ENCODE results near the gene CD274. TPM values are rescaled to one million over a fixed set of nuclear protein-coding genes. Genes with fewer than 3 reads are reported as not detected.

Gene CD274
- total RNA-seq (2021) (0.05 to 0.42 TPM (median 0.21 TPM) in 3 replicates), Bru-seq, nascent RNA (percentile 23 among the genes with signal in this experiment)
- long read RNA-seq, experiment 1, result 0 reads
- long read RNA-seq, experiment 2, result 0 reads
- long read RNA-seq, experiment 3, result 0 reads

GRCh38 chr9:5450359-5451091, at the start of gene CD274:
CD274 (plus strand) TSS chr9:5450542; CDS start chr9:5456114, 5,572 bp downstream.
- DNase-seq (ENCODE audit: low spot score), result peak; percentile 90
- peak; percentile 71; the same call in 1 of the 2 replicates for TF ChIP-seq GABPB1 (CRISPR knock-in tag; IDR thresholded peaks at IDR 0.05)
- TF ChIP-seq, protein P1, sequence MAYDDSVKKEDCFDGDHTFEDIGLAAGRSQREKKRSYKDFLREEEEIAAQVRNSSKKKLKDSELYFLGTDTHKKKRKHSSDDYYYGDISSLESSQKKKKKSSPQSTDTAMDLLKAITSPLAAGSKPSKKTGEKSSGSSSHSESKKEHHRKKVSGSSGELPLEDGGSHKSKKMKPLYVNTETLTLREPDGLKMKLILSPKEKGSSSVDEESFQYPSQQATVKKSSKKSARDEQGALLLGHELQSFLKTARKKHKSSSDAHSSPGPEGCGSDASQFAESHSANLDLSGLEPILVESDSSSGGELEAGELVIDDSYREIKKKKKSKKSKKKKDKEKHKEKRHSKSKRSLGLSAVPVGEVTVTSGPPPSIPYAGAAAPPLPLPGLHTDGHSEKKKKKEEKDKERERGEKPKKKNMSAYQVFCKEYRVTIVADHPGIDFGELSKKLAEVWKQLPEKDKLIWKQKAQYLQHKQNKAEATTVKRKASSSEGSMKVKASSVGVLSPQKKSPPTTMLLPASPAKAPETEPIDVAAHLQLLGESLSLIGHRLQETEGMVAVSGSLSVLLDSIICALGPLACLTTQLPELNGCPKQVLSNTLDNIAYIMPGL (CRISPR knock-in tag; IDR thresholded peaks at IDR 0.05), result peak; percentile 70; the same call in 1 of the 2 replicates
- 0 out of 2 replicates have a peak, but pooled peaks have one; percentile 46 for TF ChIP-seq MAX (CRISPR knock-in tag; IDR thresholded peaks at IDR 0.05)
- no peak for TF ChIP-seq ESRRA (CRISPR knock-in tag; IDR thresholded peaks at IDR 0.05; ENCODE audit: borderline replicate concordance)
- TF ChIP-seq, protein P2, sequence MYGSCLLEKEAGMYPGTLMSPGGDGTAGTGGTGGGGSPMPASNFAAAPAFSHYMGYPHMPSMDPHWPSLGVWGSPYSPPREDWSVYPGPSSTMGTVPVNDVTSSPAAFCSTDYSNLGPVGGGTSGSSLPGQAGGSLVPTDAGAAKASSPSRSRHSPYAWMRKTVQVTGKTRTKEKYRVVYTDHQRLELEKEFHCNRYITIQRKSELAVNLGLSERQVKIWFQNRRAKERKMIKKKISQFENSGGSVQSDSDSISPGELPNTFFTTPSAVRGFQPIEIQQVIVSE (CRISPR knock-in tag; IDR thresholded peaks at IDR 0.05; ENCODE audit: borderline replicate concordance), result no peak
- TF ChIP-seq ETV6 (CRISPR knock-in tag; IDR thresholded peaks at IDR 0.05), result peak; percentile 41; the same call in 1 of the 2 replicates
- no peak for TF ChIP-seq ZNF532 (CRISPR knock-in tag; IDR thresholded peaks at IDR 0.05; ENCODE audit: borderline replicate concordance)
- TF ChIP-seq ZBTB21 (CRISPR knock-in tag; IDR thresholded peaks at IDR 0.05; ENCODE audit: borderline replicate concordance), result 0 out of 2 replicates have a peak, but pooled peaks have one; percentile 30
- TF ChIP-seq, protein P3, sequence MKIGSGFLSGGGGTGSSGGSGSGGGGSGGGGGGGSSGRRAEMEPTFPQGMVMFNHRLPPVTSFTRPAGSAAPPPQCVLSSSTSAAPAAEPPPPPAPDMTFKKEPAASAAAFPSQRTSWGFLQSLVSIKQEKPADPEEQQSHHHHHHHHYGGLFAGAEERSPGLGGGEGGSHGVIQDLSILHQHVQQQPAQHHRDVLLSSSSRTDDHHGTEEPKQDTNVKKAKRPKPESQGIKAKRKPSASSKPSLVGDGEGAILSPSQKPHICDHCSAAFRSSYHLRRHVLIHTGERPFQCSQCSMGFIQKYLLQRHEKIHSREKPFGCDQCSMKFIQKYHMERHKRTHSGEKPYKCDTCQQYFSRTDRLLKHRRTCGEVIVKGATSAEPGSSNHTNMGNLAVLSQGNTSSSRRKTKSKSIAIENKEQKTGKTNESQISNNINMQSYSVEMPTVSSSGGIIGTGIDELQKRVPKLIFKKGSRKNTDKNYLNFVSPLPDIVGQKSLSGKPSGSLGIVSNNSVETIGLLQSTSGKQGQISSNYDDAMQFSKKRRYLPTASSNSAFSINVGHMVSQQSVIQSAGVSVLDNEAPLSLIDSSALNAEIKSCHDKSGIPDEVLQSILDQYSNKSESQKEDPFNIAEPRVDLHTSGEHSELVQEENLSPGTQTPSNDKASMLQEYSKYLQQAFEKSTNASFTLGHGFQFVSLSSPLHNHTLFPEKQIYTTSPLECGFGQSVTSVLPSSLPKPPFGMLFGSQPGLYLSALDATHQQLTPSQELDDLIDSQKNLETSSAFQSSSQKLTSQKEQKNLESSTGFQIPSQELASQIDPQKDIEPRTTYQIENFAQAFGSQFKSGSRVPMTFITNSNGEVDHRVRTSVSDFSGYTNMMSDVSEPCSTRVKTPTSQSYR (CRISPR knock-in tag; IDR thresholded peaks at IDR 0.05), result no peak
- TF ChIP-seq ATF3 (CRISPR knock-in tag; conservative IDR thresholded peaks at IDR 0.05), result no peak
- H3K4me1 Mint-ChIP-seq, result peaks cover 3% of the 10 kb centered on the region; the same call in 1 of the 2 replicates
- CTCF ChIA-PET, result interaction anchor here (0.6 to 3.3 kb wide), 28 partner anchors 8 to 691 kb away, joined by 3 to 37 read pairs (median 4); partner anchors contain the start of genes ERMP1, INSL6, PLGRKT and RIC1
- 0 out of 2 replicates have a peak, but pooled peaks cover 3% of the 10 kb centered on the region for H3K27me3 Mint-ChIP-seq (ENCODE audit: low read depth)
- H3K36me3 Mint-ChIP-seq, result no peaks in the 10 kb centered on the region
- peak; percentile 100 for ATAC-seq
- H3K4me3 Mint-ChIP-seq, result peak within 1 kb of the TSS; percentile 71
- no peak within 1 kb of the TSS for H3K27ac Mint-ChIP-seq
- POLR2A ChIA-PET, result interaction anchor here (0.9 to 1.4 kb wide), 2 partner anchors 12 to 178 kb away, joined by 3 to 9 read pairs; partner anchors contain the start of gene PLGRKT
- H3K9me3 Mint-ChIP-seq, result no peaks in the 10 kb centered on the region

- Mint-ChIP-seq H3K27ac (no peak overlapping the region), H3K27me3 (ENCODE audit: low read depth) (no peaks in the 10 kb centered on the region; the same call in 1 of the 2 replicates), H3K4me1 (no peaks in the 10 kb centered on the region; the same call in 1 of the 2 replicates), H3K9me3 (peaks cover 22% of the 10 kb centered on the region), H3K4me3 (no peak overlapping the region), H3K36me3 (peaks cover 19% of the 10 kb centered on the region)
- ATAC-seq (peak; percentile 87), DNase-seq (ENCODE audit: low spot score) (peak; percentile 20)
- CTCF ChIA-PET, result interaction anchor here (1.0 kb wide), 1 partner anchor 216 kb away, joined by 4 read pairs; no protein-coding TSS in a partner anchor
- POLR2A ChIA-PET, result no interaction called here
- TF ChIP-seq, protein P4, sequence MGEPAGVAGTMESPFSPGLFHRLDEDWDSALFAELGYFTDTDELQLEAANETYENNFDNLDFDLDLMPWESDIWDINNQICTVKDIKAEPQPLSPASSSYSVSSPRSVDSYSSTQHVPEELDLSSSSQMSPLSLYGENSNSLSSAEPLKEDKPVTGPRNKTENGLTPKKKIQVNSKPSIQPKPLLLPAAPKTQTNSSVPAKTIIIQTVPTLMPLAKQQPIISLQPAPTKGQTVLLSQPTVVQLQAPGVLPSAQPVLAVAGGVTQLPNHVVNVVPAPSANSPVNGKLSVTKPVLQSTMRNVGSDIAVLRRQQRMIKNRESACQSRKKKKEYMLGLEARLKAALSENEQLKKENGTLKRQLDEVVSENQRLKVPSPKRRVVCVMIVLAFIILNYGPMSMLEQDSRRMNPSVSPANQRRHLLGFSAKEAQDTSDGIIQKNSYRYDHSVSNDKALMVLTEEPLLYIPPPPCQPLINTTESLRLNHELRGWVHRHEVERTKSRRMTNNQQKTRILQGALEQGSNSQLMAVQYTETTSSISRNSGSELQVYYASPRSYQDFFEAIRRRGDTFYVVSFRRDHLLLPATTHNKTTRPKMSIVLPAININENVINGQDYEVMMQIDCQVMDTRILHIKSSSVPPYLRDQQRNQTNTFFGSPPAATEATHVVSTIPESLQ (CRISPR knock-in tag; IDR thresholded peaks at IDR 0.05), result no peak
- no peak for TF ChIP-seq NFYB (CRISPR knock-in tag; conservative IDR thresholded peaks at IDR 0.05; ENCODE audit: low read depth)
- no peak for TF ChIP-seq HMGA2 (CRISPR knock-in tag; IDR thresholded peaks at IDR 0.05)
- no peak for TF ChIP-seq ZNF671 (CRISPR knock-in tag; IDR thresholded peaks at IDR 0.05)
- no peak for TF ChIP-seq ZNF396 (CRISPR knock-in tag; IDR thresholded peaks at IDR 0.05; ENCODE audit: borderline replicate concordance)
- no peak for TF ChIP-seq TEAD1 (CRISPR knock-in tag; IDR thresholded peaks at IDR 0.05)
- no peak for TF ChIP-seq E2F1 (CRISPR knock-in tag; IDR thresholded peaks at IDR 0.05)
- no peak for TF ChIP-seq GRHL2 (CRISPR knock-in tag; IDR thresholded peaks at IDR 0.05; ENCODE audit: insufficient replicate concordance, severe bottlenecking)
- TF ChIP-seq ZNF121 (CRISPR knock-in tag; IDR thresholded peaks at IDR 0.05), result no peak
These were observed 48.1 kb upstream of the CD274 start for GRCh38 chr9:5402217-5402616.

Measured in WTC11 (cell line).